Lower leg skin (tissue), 4 donors: ENCODE measurements around the gene LRRC3C. TPM values are rescaled to one million over a fixed set of nuclear protein-coding genes. Genes with fewer than 3 reads are reported as not detected.

Source experiments
- DNase-seq, 2 donors: peaks; one replicate each; pipeline ENCODE4 v3.0.0-alpha.2; 2019; ENCODE audit warnings: low spot score in 2 of 2
- H3K4me3 ChIP-seq: fragments of 200-600 bp; sonication (generic); 2 replicates; pipeline ENCODE4 v1.5.1; 2017; ENCODE audit warnings: mild to moderate bottlenecking, low read depth; ENCODE audit not compliant: poor library complexity, severe bottlenecking
- CTCF ChIP-seq, 3 donors: fragments of 450-650 bp; IDR thresholded peaks; one replicate each; pipeline ENCODE4 v1.5.1; 2016; ENCODE audit warnings: antibody characterized with exemption in 3 of 3, mild to moderate bottlenecking in 3 of 3, moderate library complexity in 2 of 3
- POLR2A ChIP-seq, 2 donors: fragments of 450-650 bp; IDR thresholded peaks; one replicate each; pipeline ENCODE4 v1.6.1; 2016 to 2017; ENCODE audit warnings: antibody characterized with exemption in 2 of 2, mild to moderate bottlenecking in 1 of 2, moderate library complexity in 1 of 2
- WGBS, 2 donors: methylation state at CpG; one replicate each; pipeline ENCODE4 v1.1.5; 2018; 5-methylcytosine and 5-hydroxymethylcytosine counted together
- intact Hi-C: fragments of 100-400 bp; cut with DNase I; formaldehyde crosslinking; loops from one replicate; pipeline ENCODE4 v1.15.0; 2023; ENCODE audit warnings: low total_unique reads
- total RNA-seq, 4 donors: library from RNA; depleted of rRNA; stranded (reverse); fragments of >200 nt; gene quantifications; one replicate each; pipeline ENCODE4 v1.1.0, GENCODE V29; 2016

Gene LRRC3C
- total RNA-seq, 4 donors from 2014 or later = 0.52 TPM; not detected in 3

GRCh38 chr17:39974433-39974832 lies 46.9 kb downstream of the LRRC3C start:
- TF ChIP-seq CTCF (IDR thresholded peaks at IDR 0.05) (no peak), POLR2A (IDR thresholded peaks at IDR 0.05) (no peak)
- no peak for DNase-seq
- intact Hi-C loops = no loop called here
- whole genome bisulfite sequencing, 2 donors = 75 to 76% methylated on average over 5 of the region's 5 CpGs
- no peak overlapping the region for H3K4me3 ChIP-seq

- 71 to 77% methylated on average over 4 of the region's 4 CpGs for WGBS, 2 donors
Observed at GRCh38 chr17:39975801-39976200, 48.3 kb downstream of the LRRC3C start.

GRCh38 chr17:39979016-39979670 lies 51.6 kb downstream of the LRRC3C start:
- TF ChIP-seq CTCF (IDR thresholded peaks at IDR 0.05) (no peak), POLR2A (IDR thresholded peaks at IDR 0.05) (no peak)
- intact Hi-C loops = no loop called here
- no peak overlapping the region for H3K4me3 ChIP-seq
- DNase-seq = no peak
- 56% methylated on average over 5 of the region's 5 CpGs for WGBS, 2 donors

More at GRCh38 chr17:39975801-39976200, 48.3 kb downstream of the LRRC3C start:
- intact Hi-C loops = no loop called here
- TF ChIP-seq CTCF (IDR thresholded peaks at IDR 0.05) = no peak
- no peak for TF ChIP-seq POLR2A (IDR thresholded peaks at IDR 0.05)
- no peak for DNase-seq
- H3K4me3 ChIP-seq = no peak overlapping the region

- WGBS, 2 donors = 0 to 1% methylated on average over 10 of the region's 10 CpGs
- intact Hi-C loops = no loop called here
- H3K4me3 ChIP-seq = no peak overlapping the region
- no peak for DNase-seq
- TF ChIP-seq CTCF (IDR thresholded peaks at IDR 0.05) = no peak
- no peak for TF ChIP-seq POLR2A (IDR thresholded peaks at IDR 0.05)
Observed at GRCh38 chr17:39979893-39980350, 52.4 kb downstream of the LRRC3C start.

- DNase-seq = peak; percentile 99 to 100
- TF ChIP-seq POLR2A (IDR thresholded peaks at IDR 0.05) (peak in 1 of 2 donors; percentile 63), CTCF (IDR thresholded peaks at IDR 0.05) (peak in 1 of 3 donors; percentile 98)
- H3K4me3 ChIP-seq = peak within 1 kb of the TSS; percentile 97
- 0 to 1% methylated on average over 45 to 48 of the region's 84 CpGs for WGBS, 2 donors
- intact Hi-C loops = no loop called here
Observed at GRCh38 chr17:39980351-39981206, 53.0 kb downstream of the LRRC3C start, which contains the start of gene PSMD3. Gene PSMD3, plus strand, starts transcription at chr17:39980807. Its CDS starts 164 bp downstream, at chr17:39980971.
